GM19455 (cell line): ENCODE results near the gene ERBIN.
"Not testable (repeated sequence)": the region's sequence is repeated elsewhere in the genome, so short reads cannot be mapped to it uniquely, and the experiment has no call there.

Experiments used
- ATAC-seq: cut with Tn5 transposase; IDR thresholded peaks from one replicate; pipeline ENCODE4 v1.9.1; 2021; ENCODE audit not compliant: unreplicated experiment

ERBIN gene

DNA sequence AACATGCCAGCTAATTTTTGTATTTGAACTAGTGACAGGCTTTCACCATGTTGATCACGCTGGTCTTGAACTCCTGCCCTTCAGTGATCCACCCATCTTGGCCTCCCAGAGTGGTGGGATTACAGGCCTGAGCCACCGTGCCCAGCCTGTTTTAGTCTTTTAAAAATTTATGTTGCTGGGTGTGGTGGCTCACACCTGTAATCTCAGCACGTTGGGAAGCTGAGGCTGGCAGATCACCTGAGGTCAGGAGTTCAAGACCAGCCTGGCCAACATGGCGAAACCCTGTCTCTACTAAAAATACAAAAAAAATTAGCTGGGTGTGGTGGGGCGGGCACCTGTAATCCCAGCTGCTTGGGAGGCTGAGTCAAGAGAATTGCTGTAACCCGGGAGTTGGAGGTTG is 10.7 kb upstream of the ERBIN start:
- ATAC-seq, result not testable (repeated sequence)

DNA sequence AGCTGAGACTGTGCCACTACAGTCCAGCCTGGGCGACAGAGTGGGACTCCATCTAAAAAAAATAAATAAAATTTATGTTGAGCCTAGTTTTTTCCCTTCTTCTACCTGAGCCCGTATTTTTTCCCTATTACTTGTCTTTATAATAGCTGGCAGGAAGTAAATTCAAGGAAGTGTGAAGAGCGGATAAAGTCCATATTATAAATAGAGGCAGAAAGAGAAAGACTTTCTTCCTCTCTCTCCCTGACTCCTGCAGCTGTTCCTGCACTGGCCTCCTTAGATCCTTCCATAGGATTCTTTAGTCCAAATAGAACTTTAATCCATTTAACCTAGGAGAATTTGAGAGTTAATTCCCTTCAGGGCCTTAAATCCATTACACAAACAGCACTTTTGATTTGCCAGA is 10.3 kb upstream of the ERBIN start:
- no peak for ATAC-seq

DNA sequence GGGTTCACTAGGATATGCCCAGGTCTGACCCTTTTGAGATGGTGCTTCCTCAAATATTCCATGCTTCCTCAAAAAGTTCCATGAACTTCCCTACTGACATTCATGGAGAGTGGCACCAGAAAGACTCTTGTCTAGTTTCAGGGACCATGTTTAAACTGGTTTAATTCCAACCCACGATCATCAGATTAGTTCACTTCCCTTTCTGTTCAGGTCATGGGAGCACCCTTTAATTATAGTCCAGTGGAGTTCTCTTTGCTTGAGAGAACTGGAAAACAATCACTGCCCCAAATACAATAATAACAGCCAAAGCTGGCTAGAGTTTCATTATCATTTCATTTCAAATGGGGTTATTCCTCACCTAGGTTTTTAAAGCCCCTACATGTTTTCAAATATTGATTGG is 9.7 kb upstream of the ERBIN start:
- ATAC-seq, result no peak

DNA sequence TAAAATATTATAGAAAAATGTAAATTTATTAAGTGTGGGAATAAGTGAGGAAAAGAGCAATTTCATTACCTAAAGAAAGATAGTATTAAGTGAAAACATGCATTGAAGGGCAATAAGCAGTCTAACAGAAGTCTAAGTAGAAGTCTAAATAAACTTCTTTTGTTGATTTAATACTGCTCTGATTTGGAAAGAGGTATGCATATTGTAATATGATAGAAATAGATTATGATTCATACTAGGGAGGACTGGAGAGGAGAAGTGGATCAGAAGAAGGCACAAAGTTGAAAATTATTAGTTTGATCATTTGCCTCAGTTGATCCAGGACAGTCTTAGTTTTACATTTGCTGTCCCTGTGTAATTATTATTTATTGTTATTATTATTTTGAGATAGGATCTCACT is 6.6 kb upstream of the ERBIN start:
- ATAC-seq, result no peak

DNA sequence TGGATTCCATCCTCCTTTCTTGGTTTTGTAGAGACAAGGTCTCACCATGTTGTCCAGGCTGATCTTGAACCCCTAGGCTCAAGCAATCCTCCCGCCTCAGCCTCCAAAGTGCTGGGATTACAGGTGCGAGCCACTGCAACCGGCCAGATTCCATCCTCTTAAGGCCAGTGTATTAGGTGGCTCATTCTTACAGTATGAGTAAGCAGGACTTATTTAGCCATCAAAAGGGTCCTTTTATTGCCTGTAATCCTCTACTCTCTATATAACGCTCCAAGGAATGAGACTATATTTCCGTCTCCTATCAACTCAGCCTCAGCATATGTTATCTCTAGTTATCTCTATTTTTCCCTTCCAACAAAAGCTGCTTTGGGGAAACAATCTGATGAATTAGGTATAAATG is 3.0 kb upstream of the ERBIN start:
- ATAC-seq, result no peak

DNA sequence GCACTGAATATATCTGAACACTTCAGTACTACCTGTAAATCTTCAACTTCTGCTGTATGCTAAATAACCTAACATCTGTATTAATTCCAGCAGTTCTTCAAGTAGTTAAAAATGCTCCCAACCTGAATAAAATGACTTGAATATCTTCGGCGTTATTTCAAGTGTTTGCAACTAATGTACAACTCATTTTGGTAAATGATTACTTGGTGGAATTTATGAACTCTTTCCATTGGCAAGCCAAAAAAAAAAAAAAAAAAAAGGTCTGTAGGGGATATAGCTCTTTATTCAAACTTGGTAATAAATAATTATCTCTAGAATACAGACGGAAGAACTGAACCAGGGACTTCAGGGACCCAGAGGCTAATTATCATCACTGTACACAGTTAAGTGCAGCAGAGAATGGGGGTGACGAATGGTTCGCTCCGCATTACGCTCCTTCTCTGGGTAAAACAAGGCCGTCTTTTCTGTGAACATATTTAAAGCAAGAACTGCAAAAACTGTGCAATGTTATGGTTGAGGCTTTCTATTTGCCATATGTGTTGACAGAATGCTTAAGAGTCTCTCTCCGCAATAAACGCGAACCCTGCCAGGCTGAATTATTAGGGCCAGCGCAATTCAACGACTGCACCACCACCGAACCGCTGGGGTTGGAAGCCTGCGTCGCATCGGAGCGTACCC is 1.9 kb upstream of the ERBIN start:
- ATAC-seq, result peak; percentile 15

DNA sequence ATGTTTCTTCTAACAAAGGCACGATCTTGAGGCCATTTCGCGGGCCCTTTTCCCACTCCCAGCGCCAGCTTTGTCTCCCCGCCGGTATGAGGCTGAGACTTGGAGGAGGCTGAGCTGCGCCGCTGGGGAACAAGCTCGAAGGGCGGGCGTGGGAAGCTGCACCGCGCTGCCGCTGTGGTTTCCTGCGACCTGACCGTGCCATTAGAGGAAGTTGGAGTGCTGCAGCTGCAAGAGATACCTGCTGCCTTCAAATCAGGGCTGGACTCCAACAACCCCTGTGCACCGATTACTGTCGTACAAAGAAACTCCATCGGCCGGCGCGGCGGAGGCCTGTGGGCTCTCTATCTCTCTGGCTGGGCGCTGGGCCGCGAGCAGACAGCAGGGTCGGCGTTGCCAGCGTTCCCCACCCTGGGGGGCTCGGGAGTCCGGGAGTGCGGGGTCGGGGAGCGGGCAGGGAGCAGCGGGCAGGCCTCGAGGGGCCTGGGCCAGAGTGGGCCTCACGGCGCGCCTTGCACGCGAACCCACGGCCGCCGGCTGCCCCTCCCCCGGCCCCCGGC is 1.3 kb upstream of the ERBIN start:
- ATAC-seq, result peak; percentile 74

DNA sequence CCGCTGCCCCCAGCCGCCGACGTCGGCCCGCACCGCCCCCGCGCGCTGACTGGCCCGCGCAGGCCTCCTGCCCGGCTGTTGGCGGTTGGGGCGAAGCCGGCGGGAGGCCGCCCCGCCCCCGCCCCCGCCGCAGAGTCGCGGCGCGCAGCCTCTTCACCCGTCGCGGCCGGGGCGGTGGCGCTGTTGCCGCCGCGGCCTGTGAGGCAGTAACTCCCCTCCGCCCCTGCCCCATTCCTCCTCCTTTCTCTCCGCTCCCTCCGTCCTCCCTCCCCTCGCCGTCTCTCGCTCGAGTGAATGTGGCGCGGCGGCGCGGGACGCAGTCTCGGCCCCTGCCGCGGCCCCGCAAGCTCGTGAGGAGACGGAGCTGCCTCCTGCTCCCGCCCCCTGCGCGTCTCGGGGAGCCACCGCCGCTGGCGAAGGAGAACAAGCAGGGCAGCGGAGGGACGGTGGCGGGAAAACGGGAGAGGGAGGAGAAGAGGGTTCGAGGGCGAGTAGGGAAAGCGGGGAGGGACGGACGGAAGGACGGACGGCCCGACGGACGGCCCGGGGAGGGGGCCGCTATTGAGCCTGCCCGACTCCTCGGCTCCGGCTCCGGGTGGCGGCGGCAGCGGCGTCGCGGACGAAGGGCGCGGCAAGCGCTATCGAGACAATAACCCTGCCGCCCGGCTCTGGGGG is 637 bp upstream of the ERBIN start:
- ATAC-seq, result peak; percentile 62

DNA sequence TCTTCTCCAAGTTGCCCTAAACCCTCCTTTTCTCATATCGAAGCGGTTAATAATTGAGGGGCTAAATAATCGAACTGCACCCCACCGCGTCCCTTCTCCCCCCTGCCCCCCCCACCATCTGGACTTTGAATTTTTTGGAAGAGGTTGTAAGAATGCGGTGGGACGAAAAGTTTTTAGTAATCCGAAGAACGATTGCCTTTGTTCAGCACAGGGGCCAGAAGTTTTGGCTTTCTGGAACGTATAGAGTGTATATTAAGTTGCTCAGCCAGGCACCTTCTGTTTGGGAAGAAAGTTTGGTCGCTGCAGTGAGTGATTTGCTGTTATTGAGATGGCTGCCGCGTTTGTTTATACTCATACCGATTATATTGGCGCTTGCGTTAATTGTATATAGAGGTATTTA is 518 bp downstream of the ERBIN start:
- ATAC-seq, result no peak

DNA sequence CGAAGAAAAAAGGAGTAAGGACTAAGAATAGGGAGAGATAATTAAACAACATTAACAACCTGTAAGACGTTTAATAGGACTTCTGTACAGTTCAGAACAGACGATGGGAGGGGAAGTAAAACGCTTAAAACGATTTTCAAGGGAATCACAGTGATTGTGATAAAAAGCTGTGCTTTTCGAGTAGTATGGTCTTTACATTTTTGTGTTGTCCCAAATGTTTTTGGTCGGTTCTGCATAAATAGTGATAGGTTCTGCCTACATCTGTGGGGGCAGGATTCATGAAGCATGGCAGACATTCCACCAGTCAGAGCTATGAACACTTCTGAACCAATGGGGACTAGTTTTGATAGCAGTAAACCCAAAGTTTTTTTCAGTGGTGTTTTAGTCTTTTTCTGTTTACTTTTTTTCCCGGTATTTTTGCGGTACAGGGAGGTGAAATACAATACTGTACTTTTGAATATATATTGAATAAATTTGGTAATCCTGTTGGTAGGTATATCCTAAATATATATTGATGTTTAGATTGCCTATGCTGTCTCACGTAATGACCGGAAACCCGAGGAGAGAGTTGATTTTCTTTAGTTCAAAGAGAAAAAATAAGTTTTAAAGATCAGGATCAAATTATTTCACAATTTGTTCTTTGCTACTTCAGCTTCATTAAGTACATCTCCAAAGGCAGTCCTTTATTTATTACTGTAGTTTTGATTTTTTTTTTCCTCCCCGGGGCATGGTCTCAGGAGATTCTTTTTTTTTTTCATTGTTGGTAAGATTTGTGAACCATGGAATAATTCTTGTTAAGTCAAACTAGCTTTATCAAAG is 1.3 kb downstream of the ERBIN start:
- ATAC-seq, result no peak

DNA sequence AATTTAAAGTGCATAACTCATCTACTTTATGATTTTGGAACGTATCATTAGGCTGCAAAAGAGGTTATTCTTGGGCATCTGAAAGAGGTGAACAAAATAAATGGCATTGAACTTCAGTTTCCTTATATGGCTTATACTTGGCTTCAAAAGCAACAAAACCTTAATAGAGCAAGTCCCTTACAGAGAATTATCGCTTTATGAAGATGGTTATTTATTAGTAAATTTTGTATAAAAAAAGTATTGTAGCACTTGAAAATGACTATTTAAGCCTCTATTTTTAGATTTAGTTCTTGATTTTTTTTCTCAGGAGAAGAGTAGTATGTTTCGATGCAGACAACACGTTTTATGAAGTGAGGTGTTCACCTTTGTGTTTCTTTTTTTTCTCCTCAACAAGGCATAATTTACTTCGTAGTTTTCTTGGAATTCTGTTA is 2.0 kb downstream of the ERBIN start:
- ATAC-seq, result no peak

DNA sequence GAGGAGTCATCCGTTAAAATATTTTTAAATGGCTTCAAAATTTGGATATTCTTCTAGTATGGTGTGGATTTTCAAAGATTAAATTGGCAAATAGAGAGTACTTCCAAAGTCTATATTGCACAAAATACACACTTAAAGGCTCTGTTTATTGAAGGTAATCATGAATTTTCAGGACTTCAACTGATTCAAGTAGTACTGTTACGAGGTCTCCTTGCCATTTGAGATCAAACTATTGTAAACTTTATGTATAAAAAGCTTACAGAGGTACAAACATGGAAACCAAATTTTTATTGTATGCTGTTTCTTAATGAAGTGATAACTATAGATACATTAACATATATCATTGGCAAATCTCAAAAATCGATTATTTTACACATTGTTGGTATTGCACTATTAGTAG is 2.5 kb downstream of the ERBIN start:
- ATAC-seq, result no peak

DNA sequence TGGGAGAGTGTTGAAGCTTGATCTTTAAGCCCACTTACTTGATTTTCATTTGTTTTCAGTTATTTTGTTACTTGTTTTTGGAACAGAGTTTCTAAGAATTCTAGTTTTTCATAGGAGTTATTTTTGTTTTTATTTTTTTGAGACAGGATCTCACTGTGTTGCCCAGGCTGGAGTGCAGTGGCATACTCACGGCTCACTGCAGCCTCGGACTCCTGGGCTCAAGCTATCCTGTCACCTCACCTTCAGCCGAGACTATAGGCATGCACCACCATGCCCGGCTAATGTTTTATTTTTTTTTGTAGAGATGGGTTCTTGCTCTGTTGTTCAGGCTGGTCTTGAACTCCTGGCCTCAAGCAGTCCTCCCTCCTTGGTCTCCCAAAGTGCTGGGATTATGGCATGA is 6.3 kb downstream of the ERBIN start:
- ATAC-seq, result no peak

DNA sequence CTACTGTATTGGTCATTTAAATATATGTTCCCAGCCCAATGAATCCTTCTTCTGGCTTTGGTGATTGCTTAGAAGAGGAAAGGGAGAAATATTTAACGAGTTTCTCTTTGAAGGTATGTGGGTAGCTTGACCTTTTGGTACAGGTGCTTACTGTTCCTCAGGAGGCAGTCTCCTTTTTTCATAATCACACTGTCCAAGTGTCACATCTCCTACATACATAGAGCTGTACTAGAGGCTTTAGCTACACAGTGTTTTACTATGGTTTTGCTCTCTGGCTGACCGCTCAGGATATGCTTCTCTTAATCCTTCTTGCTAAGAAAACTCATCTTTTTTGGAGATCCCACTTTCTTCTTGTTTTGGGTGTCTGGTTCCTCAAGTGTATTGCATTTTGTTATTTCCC is 6.9 kb downstream of the ERBIN start:
- no peak for ATAC-seq

DNA sequence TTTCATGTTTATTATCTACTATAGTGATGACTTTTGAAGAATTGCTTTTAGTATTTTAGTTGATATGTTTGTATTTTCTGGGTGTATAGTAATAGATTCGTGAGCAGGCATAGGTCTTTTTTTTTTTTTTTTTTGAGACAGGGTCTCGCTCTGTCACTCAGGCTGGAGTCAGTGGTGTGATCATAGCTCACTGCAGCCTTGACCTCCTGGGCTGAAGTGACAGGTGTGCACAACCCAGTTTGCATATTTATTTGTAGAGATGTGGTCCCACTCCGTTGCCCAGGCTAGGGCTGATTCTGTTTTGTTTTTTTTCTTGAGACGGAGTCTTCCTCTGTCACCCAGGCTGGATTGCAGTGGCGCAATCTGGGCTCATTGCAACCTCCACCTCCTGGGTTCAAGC is 11.9 kb downstream of the ERBIN start:
- ATAC-seq, result peak; percentile 77

DNA sequence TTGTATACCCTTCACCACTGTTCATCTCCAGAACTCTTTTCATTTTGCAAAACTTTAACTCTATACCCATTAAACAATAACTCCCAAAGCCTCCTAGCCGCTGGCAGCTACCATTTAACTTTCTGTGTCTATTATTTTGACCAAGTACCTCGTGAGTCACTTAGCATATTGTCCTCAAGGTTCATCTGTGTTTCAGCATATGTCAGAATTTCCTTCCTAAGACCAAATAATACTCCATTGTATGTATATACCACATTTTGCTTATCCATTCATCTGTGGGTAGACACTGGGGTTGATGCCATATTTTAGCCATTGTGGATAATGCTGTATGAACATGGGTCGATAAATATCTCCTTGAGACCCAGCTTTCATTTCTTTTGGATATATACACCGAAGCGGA is 17.4 kb downstream of the ERBIN start:
- ATAC-seq, result no peak

DNA sequence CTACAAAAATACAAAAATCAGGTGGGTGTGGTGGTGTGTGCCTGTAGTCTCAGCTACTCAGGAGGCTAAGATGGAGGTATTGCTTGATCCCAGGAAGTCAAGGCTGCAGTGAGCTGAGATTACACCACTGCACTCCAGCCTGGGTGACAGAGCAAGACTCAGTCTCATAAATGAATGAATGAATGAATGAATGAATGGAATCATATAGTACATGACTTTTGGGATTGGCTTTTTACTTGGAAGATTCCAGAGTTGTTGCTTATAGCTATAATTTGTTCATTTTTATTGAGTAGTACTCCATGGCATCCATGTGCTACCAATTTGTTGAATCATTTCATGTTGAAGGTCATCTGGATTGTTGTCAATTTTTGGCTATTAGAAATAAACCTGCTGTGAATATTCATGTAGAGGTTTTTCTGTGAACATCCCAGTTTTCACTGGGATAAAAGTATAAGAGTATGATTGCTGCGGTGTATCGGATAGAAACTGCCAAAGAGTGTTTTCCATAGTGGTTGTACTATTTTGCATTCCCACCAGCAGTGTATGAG is 19.9 kb downstream of the ERBIN start:
- no peak for ATAC-seq

DNA sequence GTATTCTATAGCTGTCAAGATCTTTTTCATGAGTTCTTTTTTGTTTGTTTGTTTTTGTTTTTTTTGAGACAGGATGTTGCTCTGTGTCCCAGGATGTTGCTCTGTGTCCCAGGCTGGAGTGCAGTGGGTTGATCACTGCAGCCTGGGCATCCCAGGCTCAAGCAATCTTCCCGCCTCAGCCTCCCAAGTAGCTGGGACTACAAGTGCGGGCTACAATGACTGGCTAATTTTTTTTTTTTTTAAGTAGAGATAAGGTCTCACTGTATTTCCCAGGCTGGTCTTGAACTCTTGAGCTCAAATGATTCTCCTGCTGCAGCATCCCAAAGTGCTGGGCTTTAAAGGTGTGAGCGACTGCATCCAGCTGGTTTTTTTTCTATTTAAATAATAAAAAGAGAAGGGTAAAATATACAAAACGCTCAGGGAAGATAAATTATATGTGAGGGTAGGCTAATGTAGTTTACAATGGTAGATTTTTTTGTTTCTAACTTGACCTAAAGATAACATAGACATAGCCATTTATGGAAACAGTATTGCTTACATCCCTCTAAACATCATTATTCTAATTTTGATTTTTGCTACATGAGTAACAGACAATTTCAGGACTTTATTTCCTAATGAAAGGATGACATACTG is 21.9 kb downstream of the ERBIN start:
- no peak for ATAC-seq

DNA sequence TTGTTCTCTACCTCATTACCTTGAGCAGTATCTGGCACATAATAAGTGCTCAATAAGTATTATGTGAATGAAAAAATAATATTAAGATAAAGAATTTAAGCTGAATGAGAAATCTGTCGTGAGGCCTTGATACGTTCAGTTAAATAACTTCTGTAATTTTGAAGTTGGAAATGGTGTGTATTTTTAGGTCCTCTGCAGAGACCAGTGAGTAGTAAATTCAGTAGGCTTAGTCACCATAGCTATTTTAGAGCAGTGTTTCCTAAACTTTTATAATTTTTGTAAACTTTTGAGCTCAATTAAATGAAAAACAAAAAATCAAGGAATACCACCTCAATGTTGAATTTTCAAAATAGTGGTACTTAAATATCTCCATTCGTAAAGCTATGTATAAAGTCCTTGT is 25.0 kb downstream of the ERBIN start:
- no peak for ATAC-seq

DNA sequence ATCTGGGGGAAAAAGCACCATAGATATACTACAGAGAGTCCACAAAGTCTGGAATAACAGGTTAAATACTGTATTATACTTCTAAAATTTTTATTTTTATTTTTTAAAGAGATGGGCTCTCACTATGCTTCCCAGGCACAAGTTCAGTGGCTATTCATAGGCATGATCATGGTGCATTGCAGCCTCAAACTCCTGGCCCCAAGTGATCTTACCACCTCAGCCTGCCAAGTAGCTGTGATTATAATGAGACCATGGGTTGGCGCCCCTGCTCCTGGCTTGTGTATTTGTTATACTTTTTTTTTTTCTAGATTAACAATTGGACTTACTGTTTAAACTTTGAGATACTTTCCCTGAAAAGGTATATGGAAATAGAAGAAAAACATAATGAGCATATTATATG is 25.9 kb downstream of the ERBIN start:
- ATAC-seq, result no peak

DNA sequence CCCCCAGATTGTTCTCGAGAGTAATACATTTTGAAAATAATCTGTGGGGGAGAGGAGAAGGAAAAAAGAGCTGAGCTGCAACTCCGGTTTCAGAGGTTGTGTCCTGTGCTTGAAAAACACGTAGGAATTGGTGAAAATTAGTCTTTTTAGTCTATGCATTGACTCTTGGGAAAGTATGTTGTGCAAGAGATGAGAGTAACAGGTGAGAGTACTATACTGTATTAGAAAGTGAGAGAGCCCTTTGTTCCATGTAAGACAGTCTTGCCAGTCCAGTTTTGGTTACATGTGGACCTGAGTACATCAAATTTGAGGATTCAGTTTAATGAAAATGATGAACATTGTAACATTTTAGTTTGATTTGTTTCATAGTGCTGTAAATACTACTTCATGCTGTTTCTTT is 27.8 kb downstream of the ERBIN start:
- ATAC-seq, result no peak
